ENCODE measurements around the gene HTT-AS. TPM values are rescaled to one million over a fixed set of nuclear protein-coding genes. Genes with fewer than 3 reads are reported as not detected.

Gene HTT-AS
- total RNA-seq, 1 experiment from 2014 or later: not detected

DNA sequence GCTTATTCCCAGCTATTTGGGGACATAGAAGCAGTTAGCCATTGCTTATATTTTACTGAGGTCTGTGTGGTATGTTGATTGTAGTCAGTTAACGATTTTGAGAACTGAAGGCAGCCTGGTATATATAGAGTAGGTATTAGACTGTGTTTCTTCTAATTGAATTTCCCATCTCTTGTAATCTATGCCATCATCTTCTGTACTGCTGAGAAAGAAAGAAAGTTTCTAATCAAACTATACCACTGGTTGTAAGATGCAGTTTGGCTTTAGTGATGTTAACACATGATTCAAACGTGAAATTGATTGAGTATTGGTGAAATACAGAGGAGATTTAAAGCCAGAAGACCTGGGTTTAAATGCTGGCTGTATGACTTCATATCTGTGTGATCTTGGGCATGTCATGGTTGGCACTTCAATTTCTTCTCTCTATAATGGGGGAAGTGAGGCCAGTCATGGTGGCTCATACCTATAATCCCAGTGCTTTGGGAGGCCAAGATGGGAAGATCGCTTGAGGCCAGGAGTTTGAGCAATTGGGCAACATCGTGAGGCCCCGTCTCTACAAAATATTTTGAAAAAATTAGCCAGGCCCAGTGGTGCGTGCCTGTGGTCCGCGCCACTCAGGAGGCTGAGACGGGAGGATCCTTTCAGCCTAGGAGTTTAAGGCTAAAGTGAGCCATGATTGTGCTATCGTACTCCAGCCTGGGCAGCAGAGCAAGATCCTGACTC is 11.8 kb upstream of the HTT-AS start:
- TF ChIP-seq EZH2 (IDR thresholded peaks at IDR 0.05; ENCODE audit: borderline replicate concordance, low read depth, low read length, poor library complexity, severe bottlenecking) (no peak), CTCF (conservative IDR thresholded peaks at IDR 0.05; ENCODE audit: low read depth, low read length) (no peak)

GRCh38 chr4:3083732-3084131 is 9.4 kb upstream of the HTT-AS start:
- no peak for DNase-seq (ENCODE audit: low spot score)
- no peaks in the 10 kb centered on the region for H3K9me3 ChIP-seq (ENCODE audit: low read depth, low read length, poor library complexity, severe bottlenecking)
- BruUV-seq (replicated peaks): no TSS peak
- H3K27ac ChIP-seq (ENCODE audit: low read depth, low read length, poor library complexity, severe bottlenecking): no peak overlapping the region
- H3K36me3 ChIP-seq (ENCODE audit: insufficient read depth, low read length, poor library complexity, severe bottlenecking): peaks cover 3% of the 10 kb centered on the region
- H3K4me3 ChIP-seq (ENCODE audit: low read depth, low read length, poor library complexity, severe bottlenecking): no peak overlapping the region
- intact Hi-C loops (cut with micrococcal nuclease; ENCODE audit: unreplicated experiment): no loop called here
- no peaks in the 10 kb centered on the region for H3K4me1 ChIP-seq (ENCODE audit: insufficient read depth, low read length, poor library complexity, severe bottlenecking)
- POLR2A ChIA-PET (ENCODE audit: low non-redundant PET): interaction anchor here (0.6 kb wide), 1 partner anchor 1175 kb away, joined by 4 read pairs; no protein-coding TSS in a partner anchor
- no peak for TF ChIP-seq CTCF (conservative IDR thresholded peaks at IDR 0.05; ENCODE audit: low read depth, low read length)
- TF ChIP-seq EZH2 (IDR thresholded peaks at IDR 0.05; ENCODE audit: borderline replicate concordance, low read depth, low read length, poor library complexity, severe bottlenecking): no peak
- no peaks in the 10 kb centered on the region for H3K27me3 ChIP-seq (replicated peaks; ENCODE audit: insufficient read depth, low read depth, low read length, poor library complexity)
- CTCF ChIA-PET: no interaction called here

More for the DNA sequence above, 11.8 kb upstream of the HTT-AS start:
- no peak for DNase-seq (ENCODE audit: low spot score)
- Histone ChIP-seq H3K4me1 (ENCODE audit: insufficient read depth, low read length, poor library complexity, severe bottlenecking) (no peaks in the 10 kb centered on the region), H3K27ac (ENCODE audit: low read depth, low read length, poor library complexity, severe bottlenecking) (no peak overlapping the region), H3K27me3 (replicated peaks; ENCODE audit: insufficient read depth, low read depth, low read length, poor library complexity) (no peaks in the 10 kb centered on the region), H3K9me3 (ENCODE audit: low read depth, low read length, poor library complexity, severe bottlenecking) (no peaks in the 10 kb centered on the region), H3K4me3 (ENCODE audit: low read depth, low read length, poor library complexity, severe bottlenecking) (no peak overlapping the region), H3K36me3 (ENCODE audit: insufficient read depth, low read length, poor library complexity, severe bottlenecking) (peaks cover 6% of the 10 kb centered on the region)
- ChIA-PET POLR2A (ENCODE audit: low non-redundant PET) (no interaction called here), CTCF (no interaction called here)
- intact Hi-C loops (cut with micrococcal nuclease; ENCODE audit: unreplicated experiment): no loop called here
- BruUV-seq (replicated peaks): no TSS peak

DNA sequence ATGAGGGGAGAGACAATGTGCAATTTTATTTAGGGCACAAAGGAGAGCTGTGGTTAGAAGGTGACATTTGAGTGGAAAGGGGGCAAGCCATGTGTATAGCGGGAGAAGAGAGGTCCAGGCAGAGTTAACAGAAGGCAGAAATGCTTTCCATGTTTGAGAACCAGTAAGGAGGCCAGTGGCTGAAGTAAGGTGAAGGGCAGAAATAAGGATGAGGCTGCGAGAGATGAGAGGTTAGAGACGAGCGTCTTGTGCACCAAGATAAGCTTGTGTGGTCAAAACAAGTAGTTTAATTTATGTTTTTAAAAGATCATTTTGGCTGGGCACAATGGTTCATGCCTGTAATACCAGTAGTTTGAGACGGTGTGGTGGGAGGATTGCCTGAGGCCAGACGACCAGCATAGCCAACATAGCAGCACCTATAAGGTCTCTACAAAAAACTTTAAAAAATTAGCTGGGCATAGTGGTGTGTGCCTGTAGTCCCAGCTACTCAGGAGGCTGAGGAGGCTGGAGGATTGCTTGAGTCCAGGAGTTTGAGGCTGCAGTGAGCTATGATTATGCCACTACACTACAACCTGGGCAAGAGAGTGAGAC is 8.7 kb upstream of the HTT-AS start:
- no peak for TF ChIP-seq EZH2 (IDR thresholded peaks at IDR 0.05; ENCODE audit: borderline replicate concordance, low read depth, low read length, poor library complexity, severe bottlenecking)
- TF ChIP-seq CTCF (conservative IDR thresholded peaks at IDR 0.05; ENCODE audit: low read depth, low read length): no peak
- H3K4me1 ChIP-seq (ENCODE audit: insufficient read depth, low read length, poor library complexity, severe bottlenecking): no peaks in the 10 kb centered on the region
- no peaks in the 10 kb centered on the region for H3K9me3 ChIP-seq (ENCODE audit: low read depth, low read length, poor library complexity, severe bottlenecking)
- DNase-seq (ENCODE audit: low spot score): no peak
- H3K36me3 ChIP-seq (ENCODE audit: insufficient read depth, low read length, poor library complexity, severe bottlenecking): no peaks in the 10 kb centered on the region
- H3K4me3 ChIP-seq (ENCODE audit: low read depth, low read length, poor library complexity, severe bottlenecking): no peak overlapping the region
- H3K27me3 ChIP-seq (replicated peaks; ENCODE audit: insufficient read depth, low read depth, low read length, poor library complexity): no peaks in the 10 kb centered on the region
- intact Hi-C loops (cut with micrococcal nuclease; ENCODE audit: unreplicated experiment): no loop called here
- ChIA-PET POLR2A (ENCODE audit: low non-redundant PET) (interaction anchor here (0.6 kb wide), 1 partner anchor 1174 kb away, joined by 4 read pairs; no protein-coding TSS in a partner anchor), CTCF (no interaction called here)
- no peak overlapping the region for H3K27ac ChIP-seq (ENCODE audit: low read depth, low read length, poor library complexity, severe bottlenecking)
- BruUV-seq (replicated peaks): no TSS peak
